Breast epithelium (tissue), 3 donors: ENCODE data around the gene CCDC126.

Source experiments
- CTCF ChIP-seq, 3 donors: fragments of 450-650 bp; IDR thresholded peaks; one replicate each; pipeline ENCODE4 v1.5.1; 2016 to 2017; ENCODE audit warnings: antibody characterized with exemption in 3 of 3, mild to moderate bottlenecking in 3 of 3, moderate library complexity in 3 of 3
- POLR2A ChIP-seq: fragments of 450-650 bp; IDR thresholded peaks from one replicate; pipeline ENCODE4 v1.6.1; 2016; ENCODE audit warnings: antibody characterized with exemption, mild to moderate bottlenecking, moderate library complexity

GRCh38 chr7:23662984-23663313, 65.8 kb downstream of the CCDC126 start:
- TF ChIP-seq CTCF (IDR thresholded peaks at IDR 0.05): no peak
- no peak for TF ChIP-seq POLR2A
